A549 (cell line): ENCODE data around the gene RIMS1. TPM values are rescaled to one million over a fixed set of nuclear protein-coding genes. Genes with fewer than 3 reads are reported as not detected.

Experiments used
- ATAC-seq, 2 experiments: fragments of 200-7000 bp in 1 of 2; fragments of >200 bp in 1 of 2; cut with Nextera tagmentation in 1 of 2; cut with Tn5 transposase in 1 of 2; 3 replicates each; pipeline versions ENCODE4 v1.8.0 to v1.9.1; 2018 to 2020; ENCODE audit warnings: mild to moderate bottlenecking in 1 of 2, moderate library complexity in 1 of 2
- CTCF ChIA-PET: fragments of 300-600 bp; sonication (Branson Sonifier 250); formaldehyde crosslinking; extraction: SDS; loops from one replicate; lab custom pipeline; 2021; ENCODE audit warnings: antibody characterized with exemption, inconsistent platforms; lab: Yijun Ruan, JAX
- POLR2A ChIA-PET: fragments of 350-600 bp; formaldehyde crosslinking; extraction: SDS; loops from one replicate; lab custom pipeline; 2021; ENCODE audit warnings: antibody characterized with exemption, inconsistent platforms; lab: Yijun Ruan, JAX
- DNase-seq, 2 experiments: peaks; one replicate each; pipeline versions ENCODE4 v3.0.0 to v3.0.0-alpha.2; 2011 to 2016; ENCODE audit warnings: low read depth in 1 of 2, low spot score in 1 of 2
- FAIRE-seq: peaks from 2 replicates; lab custom pipeline; 2011; peaks lifted over from hg19 to GRCh38; lab: Jason Lieb, UNC
- H3K27ac ChIP-seq, 2 experiments: fragments of >200 bp; sonication (Bioruptor Twin); formaldehyde crosslinking; 3 replicates each; pipeline ENCODE4 v1.5.1; 2016 to 2017
- H3K4me1 ChIP-seq: fragments of >200 bp; sonication (Bioruptor Twin); formaldehyde crosslinking; 3 replicates; pipeline ENCODE4 v1.6.1; 2016
- H3K4me2 ChIP-seq: fragments of >200 bp; sonication (Bioruptor Twin); formaldehyde crosslinking; 3 replicates; pipeline ENCODE4 v1.6.1; 2016
- H3K4me3 ChIP-seq: fragments of >200 bp; sonication (Bioruptor Twin); formaldehyde crosslinking; 3 replicates; pipeline ENCODE4 v1.5.1; 2016
- H3K9me3 ChIP-seq: fragments of >200 bp; sonication (Bioruptor Twin); formaldehyde crosslinking; 3 replicates; pipeline ENCODE4 v1.6.1; 2016
- BHLHE40 ChIP-seq: IDR thresholded peaks from 2 replicates; pipeline ENCODE4 v1.6.1; 2012; ENCODE audit warnings: low read depth, low read length, inconsistent platforms
- CEBPB ChIP-seq, 2 experiments: fragments of >200 bp in 1 of 2; sonication (Bioruptor Twin) in 1 of 2; formaldehyde crosslinking in 1 of 2; IDR thresholded peaks; 2 replicates each; pipeline ENCODE4 v1.6.1; 2012 to 2016
- CHD2 ChIP-seq: fragments of 150-350 bp; IDR thresholded peaks from 2 replicates; pipeline ENCODE4 v1.6.1; 2014; ENCODE audit warnings: low read length; ENCODE audit not compliant: partially characterized antibody
- EHMT2 ChIP-seq: fragments of 200-600 bp; sonication (generic); IDR thresholded peaks from 2 replicates; pipeline ENCODE4 v1.6.1; 2016; ENCODE audit warnings: antibody characterized with exemption, low read depth, mild to moderate bottlenecking, moderate library complexity
- EP300 ChIP-seq, 2 experiments: fragments of >200 bp; sonication (Bioruptor Twin); formaldehyde crosslinking; IDR thresholded peaks; 2 replicates in 1 of 2; 3 replicates in 1 of 2; pipeline ENCODE4 v1.6.1; 2016 to 2017
- FOXS1 ChIP-seq: fragments of 250-450 bp; sonication (Bioruptor Pico); IDR thresholded peaks from 2 replicates; pipeline ENCODE4 v1.5.0; 2020; ENCODE audit warnings: mild to moderate bottlenecking, moderate library complexity
- HMGXB4 ChIP-seq: fragments of 250-450 bp; sonication (Bioruptor Pico); IDR thresholded peaks from 2 replicates; pipeline ENCODE4 v1.5.0; 2021; ENCODE audit warnings: mild to moderate bottlenecking, moderate library complexity, borderline replicate concordance
- HOXB5 ChIP-seq: fragments of 250-450 bp; sonication (Bioruptor Pico); IDR thresholded peaks from 2 replicates; pipeline ENCODE4 v1.5.0; 2020; ENCODE audit warnings: mild to moderate bottlenecking, moderate library complexity
- JUN ChIP-seq, 2 experiments: fragments of >200 bp; sonication (Bioruptor Twin); formaldehyde crosslinking; IDR thresholded peaks; 2 replicates in 1 of 2; 3 replicates in 1 of 2; pipeline ENCODE4 v1.6.1; 2016 to 2017
- MAFK ChIP-seq: fragments of 450-650 bp; IDR thresholded peaks from 2 replicates; pipeline ENCODE4 v1.6.1; 2014; ENCODE audit not compliant: partially characterized antibody
- MAZ ChIP-seq: fragments of 150-350 bp; IDR thresholded peaks from 2 replicates; pipeline ENCODE4 v1.6.1; 2014; ENCODE audit warnings: antibody characterized with exemption, low read depth, low read length, borderline replicate concordance
- MYC ChIP-seq: IDR thresholded peaks from 2 replicates; pipeline ENCODE4 v1.6.1; 2012; ENCODE audit warnings: mild to moderate bottlenecking, inconsistent platforms, low read length, improper control_type of control experiment, borderline replicate concordance
- POLR2A ChIP-seq: IDR thresholded peaks from 2 replicates; pipeline ENCODE4 v1.6.1; 2012; ENCODE audit warnings: mild to moderate bottlenecking, low read length
- RAD21 ChIP-seq, 2 experiments: fragments of >200 bp in 1 of 2; sonication (Bioruptor Twin) in 1 of 2; formaldehyde crosslinking in 1 of 2; IDR thresholded peaks in 1 of 2; conservative IDR thresholded peaks in 1 of 2; 2 replicates in 1 of 2; 3 replicates in 1 of 2; pipeline ENCODE4 v1.6.1; 2012 to 2018; ENCODE audit warnings: inconsistent platforms in 1 of 2
- RARB ChIP-seq: fragments of 250-450 bp; sonication (Bioruptor Pico); IDR thresholded peaks from 2 replicates; pipeline ENCODE4 v1.8.0; 2021; ENCODE audit warnings: mild to moderate bottlenecking, moderate library complexity
- RCOR1 ChIP-seq: fragments of 150-350 bp; IDR thresholded peaks from 2 replicates; pipeline ENCODE4 v1.6.1; 2014; ENCODE audit warnings: antibody characterized with exemption, low read length, low read depth
- TP53 ChIP-seq: fragments of 250-450 bp; sonication (Bioruptor Pico); IDR thresholded peaks from 2 replicates; pipeline ENCODE4 v1.5.0; 2021; ENCODE audit warnings: mild to moderate bottlenecking, moderate library complexity
- WGBS: methylation state at CpG from one replicate; pipeline ENCODE4 v1.1.6; 2017; ENCODE audit errors: missing lambda C conversion rate; 5-methylcytosine and 5-hydroxymethylcytosine counted together
- polyA plus RNA-seq, 4 experiments: library from polyadenylated mRNA; depleted of rRNA in 3 of 4; stranded (reverse); fragments of >200 nt; fragmentation: RNase III in 1 of 4; extraction: RNeasy Plus Mini Kit Qiagen cat#74134 plus additional on column Dnase treatment in 1 of 4; gene quantifications; 2 replicates in 3 of 4; 3 replicates in 1 of 4; pipeline ENCODE4 v1.2.3, GENCODE V29; 2011 to 2017
- TF ChIP-seq, protein P1 (sequence below): fragments of >200 bp; sonication (Bioruptor Twin); formaldehyde crosslinking; IDR thresholded peaks from 3 replicates; pipeline ENCODE4 v1.5.1; 2016

Gene RIMS1
- polyA plus RNA-seq, 2 of the 4 experiments (the other 2 are of a cell fraction) = 0.03 TPM; not detected in 1

DNA sequence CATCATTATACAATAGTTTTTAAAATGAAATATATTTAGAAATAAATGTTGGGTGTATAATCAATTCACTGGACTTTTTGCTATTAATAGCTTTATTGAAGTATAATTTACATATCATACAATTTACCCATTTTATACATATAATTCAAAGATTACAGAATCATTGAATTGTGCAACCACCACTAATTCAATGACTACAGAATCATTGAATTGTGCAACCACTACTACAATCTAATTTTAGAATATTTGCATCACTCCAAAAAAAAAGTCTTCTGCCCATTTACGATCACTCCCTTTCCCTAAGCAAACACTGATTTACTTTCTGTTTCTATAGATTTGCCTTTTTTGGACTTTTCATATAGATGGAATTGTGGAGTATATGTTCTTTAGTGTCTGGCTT is 35.1 kb upstream of the RIMS1 start:
- 8% methylated on average over 1 of the region's 1 CpG for WGBS
- FAIRE-seq (no peak), ATAC-seq (no peak), DNase-seq (no peak)
- ChIA-PET CTCF (no interaction called here), POLR2A (no interaction called here)
- TF ChIP-seq JUN (IDR thresholded peaks at IDR 0.05) (no peak), RCOR1 (no peak), HMGXB4 (CRISPR knock-in tag) (no peak), MAZ (no peak), HOXB5 (CRISPR knock-in tag) (no peak), EP300 (IDR thresholded peaks at IDR 0.05) (no peak)
- no peaks in the 10 kb centered on the region for H3K9me3 ChIP-seq
- H3K4me1 ChIP-seq = no peaks in the 10 kb centered on the region
- H3K4me3 ChIP-seq = no peak overlapping the region
- H3K27ac ChIP-seq = no peak overlapping the region
- no peak overlapping the region for H3K4me2 ChIP-seq

DNA sequence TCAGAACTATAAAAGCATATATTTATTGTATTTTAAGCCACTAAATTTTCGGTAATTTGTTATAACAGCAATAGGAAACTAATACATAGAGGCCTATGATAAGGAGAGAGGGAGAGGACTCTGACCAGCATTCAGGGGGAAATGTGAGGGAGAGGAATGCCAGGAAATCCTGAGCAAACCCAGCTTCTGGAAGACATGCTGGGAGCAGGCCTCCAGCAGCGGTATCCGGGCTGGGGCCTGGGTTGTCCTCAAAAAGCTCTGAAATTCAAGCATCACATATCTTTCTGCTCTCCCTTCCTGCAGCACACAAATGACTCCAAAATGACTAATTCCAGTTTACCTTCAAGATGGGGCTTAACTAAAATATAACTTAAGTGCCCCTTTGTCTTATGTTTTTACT is 33.4 kb upstream of the RIMS1 start:
- no peak for TF ChIP-seq BHLHE40
- no peak for TF ChIP-seq TP53
- TF ChIP-seq FOXS1 (CRISPR knock-in tag) = no peak
- H3K4me1 ChIP-seq = no peaks in the 10 kb centered on the region
- FAIRE-seq (no peak), DNase-seq (no peak), ATAC-seq (no peak)
- H3K4me3 ChIP-seq = no peak overlapping the region
- H3K27ac ChIP-seq = no peak overlapping the region
- no peak overlapping the region for H3K4me2 ChIP-seq
- ChIA-PET POLR2A (no interaction called here), CTCF (no interaction called here)
- WGBS = 38% methylated on average over 3 of the region's 3 CpGs
- no peaks in the 10 kb centered on the region for H3K9me3 ChIP-seq

DNA sequence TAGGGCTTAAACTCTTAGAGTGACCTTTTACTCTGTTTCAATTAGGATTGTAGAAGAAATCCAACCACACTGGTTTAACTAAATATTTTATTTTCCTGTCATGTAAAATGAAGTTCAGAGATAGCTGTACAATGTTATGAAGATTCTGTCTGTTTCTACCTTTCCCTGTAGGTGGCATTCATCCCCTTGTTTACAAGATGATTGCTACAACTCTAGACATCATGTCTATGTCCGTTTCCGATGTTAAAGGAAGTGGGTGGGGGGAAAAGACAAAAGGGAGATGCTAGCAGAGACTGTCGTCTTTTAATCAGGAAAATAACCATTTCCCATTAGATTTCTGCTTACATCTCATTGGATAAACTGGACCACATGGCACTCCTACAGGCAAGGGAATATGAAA is 30.9 kb upstream of the RIMS1 start:
- ChIA-PET POLR2A (no interaction called here), CTCF (interaction anchor here (0.6 kb wide), 1 partner anchor 1563 kb away, joined by 4 read pairs; no protein-coding TSS in a partner anchor)
- H3K9me3 ChIP-seq = no peaks in the 10 kb centered on the region
- FAIRE-seq (no peak), ATAC-seq (peak in 1 of 2 experiments; percentile 43; a peak in 1 of 6 replicates), DNase-seq (peak in 1 of 2 experiments; percentile 5)
- WGBS = 5% methylated on average over 3 of the region's 3 CpGs
- TF ChIP-seq MAFK (no peak), CHD2 (no peak), MYC (no peak), CEBPB (IDR thresholded peaks at IDR 0.05) (no peak), RAD21 (conservative IDR thresholded peaks at IDR 0.05 in 1 of 2, IDR thresholded peaks at IDR 0.05 in 1 of 2) (no peak), RARB (no peak), EHMT2 (no peak)
- TF ChIP-seq, protein P1, sequence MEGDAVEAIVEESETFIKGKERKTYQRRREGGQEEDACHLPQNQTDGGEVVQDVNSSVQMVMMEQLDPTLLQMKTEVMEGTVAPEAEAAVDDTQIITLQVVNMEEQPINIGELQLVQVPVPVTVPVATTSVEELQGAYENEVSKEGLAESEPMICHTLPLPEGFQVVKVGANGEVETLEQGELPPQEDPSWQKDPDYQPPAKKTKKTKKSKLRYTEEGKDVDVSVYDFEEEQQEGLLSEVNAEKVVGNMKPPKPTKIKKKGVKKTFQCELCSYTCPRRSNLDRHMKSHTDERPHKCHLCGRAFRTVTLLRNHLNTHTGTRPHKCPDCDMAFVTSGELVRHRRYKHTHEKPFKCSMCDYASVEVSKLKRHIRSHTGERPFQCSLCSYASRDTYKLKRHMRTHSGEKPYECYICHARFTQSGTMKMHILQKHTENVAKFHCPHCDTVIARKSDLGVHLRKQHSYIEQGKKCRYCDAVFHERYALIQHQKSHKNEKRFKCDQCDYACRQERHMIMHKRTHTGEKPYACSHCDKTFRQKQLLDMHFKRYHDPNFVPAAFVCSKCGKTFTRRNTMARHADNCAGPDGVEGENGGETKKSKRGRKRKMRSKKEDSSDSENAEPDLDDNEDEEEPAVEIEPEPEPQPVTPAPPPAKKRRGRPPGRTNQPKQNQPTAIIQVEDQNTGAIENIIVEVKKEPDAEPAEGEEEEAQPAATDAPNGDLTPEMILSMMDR = no peak
- no peak overlapping the region for H3K27ac ChIP-seq
- H3K4me2 ChIP-seq = no peak overlapping the region
- H3K4me3 ChIP-seq = no peak overlapping the region
- H3K4me1 ChIP-seq = no peaks in the 10 kb centered on the region

DNA sequence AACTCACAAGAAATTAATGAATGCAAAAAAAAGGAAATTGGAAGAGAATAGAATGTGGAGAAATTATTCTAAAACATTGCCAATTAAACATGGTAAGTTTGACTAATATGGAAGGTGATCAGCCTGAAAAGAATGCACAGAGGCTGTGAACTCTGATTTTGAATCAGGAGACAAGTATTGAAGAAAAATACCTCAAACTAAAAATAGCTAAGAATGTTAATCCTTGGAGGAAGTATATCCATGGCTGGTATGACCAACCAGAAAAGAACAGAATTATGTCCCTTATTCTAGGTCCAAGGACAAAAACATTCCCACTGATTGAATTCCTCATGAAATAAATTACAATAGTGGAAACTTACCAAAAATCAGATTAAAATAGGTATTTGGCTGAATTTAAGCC is 7.3 kb upstream of the RIMS1 start:
- no peaks in the 10 kb centered on the region for H3K9me3 ChIP-seq
- FAIRE-seq (no peak), DNase-seq (no peak), ATAC-seq (no peak)
- ChIA-PET CTCF (no interaction called here), POLR2A (no interaction called here)
- H3K27ac ChIP-seq = no peak overlapping the region
- H3K4me2 ChIP-seq = no peak overlapping the region
- no peaks in the 10 kb centered on the region for H3K4me1 ChIP-seq
- H3K4me3 ChIP-seq = no peak overlapping the region
- TF ChIP-seq RARB (no peak), POLR2A (no peak)
- TF ChIP-seq, all 56 proteins: peak for 0
